Fibroblast of the conjunctiva (primary cell): Measurements from ENCODE around the gene GFPT2.

Experiments
- DNase-seq: peaks from one replicate; pipeline ENCODE4 v3.0.0-alpha.2; 2010; ENCODE audit warnings: low read depth

The GFPT2 gene

GRCh38 chr5:180332861-180333260 lies 20.3 kb downstream of the GFPT2 start:
- DNase-seq, result no peak

GRCh38 chr5:180332051-180332517 lies 21.1 kb downstream of the GFPT2 start:
- DNase-seq, result no peak

GRCh38 chr5:180331647-180331950 lies 21.5 kb downstream of the GFPT2 start:
- no peak for DNase-seq

GRCh38 chr5:180330810-180331646 lies 22.1 kb downstream of the GFPT2 start:
- DNase-seq, result peak; percentile 90

- DNase-seq, result no peak
These were observed 22.9 kb downstream of the GFPT2 start for GRCh38 chr5:180330270-180330648.

GRCh38 chr5:180329606-180330269 lies 23.4 kb downstream of the GFPT2 start:
- DNase-seq, result no peak

GRCh38 chr5:180329138-180329435 lies 24.0 kb downstream of the GFPT2 start:
- DNase-seq, result no peak

GRCh38 chr5:180328296-180329137 lies 24.6 kb downstream of the GFPT2 start:
- DNase-seq, result no peak

- no peak for DNase-seq
These were observed 26.1 kb downstream of the GFPT2 start for GRCh38 chr5:180326989-180327565.

GRCh38 chr5:180324601-180324950 lies 28.6 kb downstream of the GFPT2 start:
- no peak for DNase-seq

- DNase-seq, result peak; percentile 50
These were observed 29.1 kb downstream of the GFPT2 start for GRCh38 chr5:180323941-180324600.

- no peak for DNase-seq
These were observed 30.0 kb downstream of the GFPT2 start for GRCh38 chr5:180323160-180323559.

- no peak for DNase-seq
These were observed 34.6 kb downstream of the GFPT2 start for GRCh38 chr5:180318456-180319089.

- DNase-seq, result no peak
These were observed 36.5 kb downstream of the GFPT2 start for GRCh38 chr5:180316586-180316985.

- DNase-seq, result no peak
These were observed 37.3 kb downstream of the GFPT2 start for GRCh38 chr5:180315762-180316212.

- DNase-seq, result no peak
These were observed 39.2 kb downstream of the GFPT2 start for GRCh38 chr5:180313677-180314505.

GRCh38 chr5:180311216-180311615 lies 41.9 kb downstream of the GFPT2 start:
- no peak for DNase-seq

GRCh38 chr5:180306796-180307195 lies 46.3 kb downstream of the GFPT2 start:
- no peak for DNase-seq

- DNase-seq, result no peak
These were observed 47.7 kb downstream of the GFPT2 start for GRCh38 chr5:180305481-180305880.
